ENCODE results near the gene TSPO2. TPM values are rescaled to one million over a fixed set of nuclear protein-coding genes. Genes with fewer than 3 reads are reported as not detected.

Gene TSPO2
- total RNA-seq, 2 experiments from 2014 or later = not detected

- CTCF ChIA-PET (ENCODE audit: unreplicated experiment) = interaction anchor here (0.8 kb wide), 1 partner anchor 88 kb away, joined by 4 read pairs; no protein-coding TSS in a partner anchor
These were observed 51.5 kb downstream of the TSPO2 start for GRCh38 chr6:41093729-41094128.

More at GRCh38 chr6:41093729-41094128, 51.5 kb downstream of the TSPO2 start:
- POLR2A ChIA-PET = interaction anchor here (2.0 kb wide), 1 partner anchor 89 kb away, joined by 7 read pairs; no protein-coding TSS in a partner anchor
- intact Hi-C loops (cut with micrococcal nuclease; ENCODE audit: unreplicated experiment) = loop anchor here (2.0 kb wide), 1 partner anchor 225 kb away; no protein-coding TSS in a partner anchor
- Histone ChIP-seq H3K9me3 (ENCODE audit: low read length) (no peaks in the 10 kb centered on the region), H3K9me2 (ENCODE audit: insufficient read depth, low read length) (no peaks in the 10 kb centered on the region), H3K4me2 (ENCODE audit: low read length) (no peak overlapping the region), H3K4me1 (ENCODE audit: insufficient read depth, low read length, poor library complexity, severe bottlenecking) (no peaks in the 10 kb centered on the region), H3K27ac (ENCODE audit: low read depth, low read length, poor library complexity, severe bottlenecking) (no peak overlapping the region), H4K20me1 (ENCODE audit: insufficient read depth, low read length) (peaks cover 5% of the 10 kb centered on the region), H2AFZ (ENCODE audit: low read length) (no peak overlapping the region), H3K79me2 (ENCODE audit: insufficient read depth, low read depth, low read length) (no peaks in the 10 kb centered on the region), H3K36me3 (ENCODE audit: insufficient read depth, low read length) (peaks cover 100% of the 10 kb centered on the region), H3K4me3 (ENCODE audit: low read depth, low read length, poor library complexity, severe bottlenecking) (no peak overlapping the region)
- no TSS peak for BruUV-seq (replicated peaks)
- no peak for TF ChIP-seq CTCF (conservative IDR thresholded peaks at IDR 0.05; ENCODE audit: low read length)
- TF ChIP-seq EZH2phosphoT487 (IDR thresholded peaks at IDR 0.05; ENCODE audit: borderline replicate concordance, low read depth, low read length) = no peak
- DNase-seq (ENCODE audit: low spot score) = no peak

Other genes with a start within 250 kb of the TSPO2 start
- gene UNC5CL, start 3.2 kb upstream of the TSPO2 start, total RNA-seq (2014; rRNA removed; shearing (Covaris generic)) = 0.62 and 0.85 TPM in 2 replicates
- gene UNC5CL, start 3.2 kb upstream of the TSPO2 start, total RNA-seq (2022) = 0.49 and 0.63 TPM in 2 replicates
- not detected in 2 replicates for gene APOBEC2, start 10.7 kb downstream of the TSPO2 start, total RNA-seq (2014; rRNA removed; shearing (Covaris generic))
- gene APOBEC2, start 10.7 kb downstream of the TSPO2 start, total RNA-seq (2022) = not detected in 2 replicates
- 19.5 and 21.0 TPM in 2 replicates for gene OARD1, start 29.9 kb downstream of the TSPO2 start, total RNA-seq (2014; rRNA removed; shearing (Covaris generic))
- 41.6 and 47.9 TPM in 2 replicates for gene OARD1, start 29.9 kb downstream of the TSPO2 start, total RNA-seq (2022)
- gene NFYA, start 30.5 kb downstream of the TSPO2 start, total RNA-seq (2014; rRNA removed; shearing (Covaris generic)) = 23.5 and 29.5 TPM in 2 replicates
- gene NFYA, start 30.5 kb downstream of the TSPO2 start, total RNA-seq (2022) = 46.4 and 47.9 TPM in 2 replicates
- not detected in 2 replicates for gene TREML1, start 111.9 kb downstream of the TSPO2 start, total RNA-seq (2014; rRNA removed; shearing (Covaris generic))
- gene TREML1, start 111.9 kb downstream of the TSPO2 start, total RNA-seq (2022) = not detected in 2 replicates
- gene TREM2, start 120.6 kb downstream of the TSPO2 start, total RNA-seq (2014; rRNA removed; shearing (Covaris generic)) = not detected in 2 replicates
- gene TREM2, start 120.6 kb downstream of the TSPO2 start, total RNA-seq (2022) = not detected in 2 replicates
- 5.5 and 6.2 TPM in 2 replicates for gene TREML2, start 158.7 kb downstream of the TSPO2 start, total RNA-seq (2014; rRNA removed; shearing (Covaris generic))
- gene TREML2, start 158.7 kb downstream of the TSPO2 start, total RNA-seq (2022) = 15.1 and 17.4 TPM in 2 replicates
- gene TREML4, start 185.9 kb downstream of the TSPO2 start, total RNA-seq (2014; rRNA removed; shearing (Covaris generic)) = not detected in 2 replicates
- not detected in 2 replicates for gene TREML4, start 185.9 kb downstream of the TSPO2 start, total RNA-seq (2022)
- gene TREM1, start 244.2 kb downstream of the TSPO2 start, total RNA-seq (2014; rRNA removed; shearing (Covaris generic)) = 0.19 TPM in 1 of 2 replicates, not detected in the other
- 0.51 and 0.55 TPM in 2 replicates for gene TREM1, start 244.2 kb downstream of the TSPO2 start, total RNA-seq (2022)